ENCODE results near the gene SUGCT. TPM values are rescaled to one million over a fixed set of nuclear protein-coding genes. Genes with fewer than 3 reads are reported as not detected.

SUGCT gene
- total and polyA plus RNA-seq, 2 of the 8 experiments (the other 6 are each of a cell fraction or from before 2014, with no cell fraction given), result 2.8 to 5.4 TPM

- no peak overlapping the region for H2BK120ac ChIP-seq (replicated peaks; ENCODE audit: low read depth, low read length)
- no peak overlapping the region for H3K23ac ChIP-seq (ENCODE audit: insufficient read length)
- no peak overlapping the region for H3K4me3 ChIP-seq (ENCODE audit: extremely low read depth in 1 of 4, insufficient read depth in 2 of 4, low read depth in 3 of 4, low read length in 4 of 4)
- no peak overlapping the region for H2AFZ ChIP-seq (ENCODE audit: low read length)
- DNase-seq (ENCODE audit: low read depth in 1 of 2, low spot score in 2 of 2) (no peak), FAIRE-seq (no peak)
- no peaks in the 10 kb centered on the region for H3K9me3 ChIP-seq (ENCODE audit: insufficient read depth in 2 of 2, low read depth in 1 of 2, low read length in 1 of 2)
- TF ChIP-seq SP4 (IDR thresholded peaks at IDR 0.05; ENCODE audit: low read length) (no peak), ZNF274 (IDR thresholded peaks at IDR 0.05; ENCODE audit: borderline replicate concordance, extremely low read depth, low read length) (no peak), RAD21 (IDR thresholded peaks at IDR 0.05 in 1 of 2, conservative IDR thresholded peaks at IDR 0.05 in 1 of 2; ENCODE audit: low read depth in 2 of 2, low read length in 2 of 2) (no peak)
- POLR2A ChIA-PET (ENCODE audit: partially characterized antibody), result no interaction called here
- no peak overlapping the region for H2BK12ac ChIP-seq (ENCODE audit: low read depth, low read length)
- no peak overlapping the region for H2BK20ac ChIP-seq (ENCODE audit: low read length)
- H3K9ac ChIP-seq (replicated peaks in 1 of 4; ENCODE audit: extremely low read depth in 1 of 4, low read depth in 3 of 4, low read length in 3 of 4), result no peak overlapping the region
- no peak overlapping the region for H3K18ac ChIP-seq (ENCODE audit: extremely low read depth, low read length)
- H3K4me1 ChIP-seq (replicated peaks in 1 of 4; ENCODE audit: control insufficient read depth in 3 of 4, insufficient read depth in 4 of 4, low read length in 3 of 4), result no peaks in the 10 kb centered on the region
- H2BK15ac ChIP-seq (ENCODE audit: low read length), result no peak overlapping the region
- no peak overlapping the region for H3K14ac ChIP-seq (ENCODE audit: insufficient read length)
- no peak overlapping the region for H3K4ac ChIP-seq (replicated peaks; ENCODE audit: insufficient read length, low read depth, low read length)
- no peak overlapping the region for H3K56ac ChIP-seq (replicated peaks; ENCODE audit: insufficient read length, low read depth, low read length)
- H2BK5ac ChIP-seq (ENCODE audit: low read depth, low read length), result no peak overlapping the region
- H3K79me2 ChIP-seq (ENCODE audit: control insufficient read depth in 1 of 2, insufficient read depth in 2 of 2, low read length in 2 of 2), result no peaks in the 10 kb centered on the region
- CTCF ChIA-PET (ENCODE audit: partially characterized antibody), result interaction anchor here (1.0 to 1.9 kb wide), 4 partner anchors 8 to 360 kb away, joined by 3 to 5 read pairs (median 4); no protein-coding TSS in a partner anchor
- no peaks in the 10 kb centered on the region for H3K36me3 ChIP-seq (ENCODE audit: control insufficient read depth in 2 of 4, insufficient read depth in 4 of 4, low read length in 3 of 4)
- H4K8ac ChIP-seq (ENCODE audit: extremely low read depth, insufficient read depth, low read length), result no peak overlapping the region
- H3K23me2 ChIP-seq (ENCODE audit: low read depth, low read length), result no peaks in the 10 kb centered on the region
- no peak overlapping the region for H3K27ac ChIP-seq (ENCODE audit: low read depth, low read length)
- no peak overlapping the region for H4K5ac ChIP-seq (ENCODE audit: insufficient read length, low read depth, low read length)
- no peak overlapping the region for H2AK5ac ChIP-seq (ENCODE audit: low read depth, low read length)
- no peaks in the 10 kb centered on the region for H3K79me1 ChIP-seq (ENCODE audit: low read depth, low read length)
- no peak overlapping the region for H4K91ac ChIP-seq (replicated peaks; ENCODE audit: insufficient read length, low read length)
- no peak overlapping the region for H3K4me2 ChIP-seq (ENCODE audit: insufficient read depth in 1 of 2, low read depth in 2 of 2, low read length in 2 of 2)
- WGBS, 2 experiments (ENCODE audit: extremely low coverage in 1 of 2, insufficient coverage in 1 of 2, insufficient read length in 1 of 2, insufficient replicate concordance in 2 of 2, low coverage in 1 of 2, low lambda C conversion rate in 2 of 2, missing lambda C conversion rate in 1 of 2), result 99% methylated on average over 7 of the region's 7 CpGs; no CpG with 5 or more reads in 1 of the 2 experiments
- no peaks in the 10 kb centered on the region for H3K27me3 ChIP-seq (replicated peaks in 1 of 4; ENCODE audit: control insufficient read depth in 3 of 4, extremely low read depth in 1 of 4, insufficient read depth in 3 of 4, low read length in 3 of 4)
- no peaks in the 10 kb centered on the region for H4K20me1 ChIP-seq (replicated peaks in 1 of 2; ENCODE audit: control insufficient read depth in 1 of 2, insufficient read depth in 2 of 2, low read length in 2 of 2)
These were observed 508.9 kb downstream of the SUGCT start for GRCh38 chr7:40643664-40644063.
